ENCODE data around the gene TLCD3B. TPM values are rescaled to one million over a fixed set of nuclear protein-coding genes. Genes with fewer than 3 reads are reported as not detected.

TLCD3B gene
- total and polyA plus RNA-seq, 9 of the 15 experiments (the other 6 are each of a cell fraction or from before 2014, with no cell fraction given): 0.10 to 0.52 (median 0.23) TPM; not detected in 4

DNA sequence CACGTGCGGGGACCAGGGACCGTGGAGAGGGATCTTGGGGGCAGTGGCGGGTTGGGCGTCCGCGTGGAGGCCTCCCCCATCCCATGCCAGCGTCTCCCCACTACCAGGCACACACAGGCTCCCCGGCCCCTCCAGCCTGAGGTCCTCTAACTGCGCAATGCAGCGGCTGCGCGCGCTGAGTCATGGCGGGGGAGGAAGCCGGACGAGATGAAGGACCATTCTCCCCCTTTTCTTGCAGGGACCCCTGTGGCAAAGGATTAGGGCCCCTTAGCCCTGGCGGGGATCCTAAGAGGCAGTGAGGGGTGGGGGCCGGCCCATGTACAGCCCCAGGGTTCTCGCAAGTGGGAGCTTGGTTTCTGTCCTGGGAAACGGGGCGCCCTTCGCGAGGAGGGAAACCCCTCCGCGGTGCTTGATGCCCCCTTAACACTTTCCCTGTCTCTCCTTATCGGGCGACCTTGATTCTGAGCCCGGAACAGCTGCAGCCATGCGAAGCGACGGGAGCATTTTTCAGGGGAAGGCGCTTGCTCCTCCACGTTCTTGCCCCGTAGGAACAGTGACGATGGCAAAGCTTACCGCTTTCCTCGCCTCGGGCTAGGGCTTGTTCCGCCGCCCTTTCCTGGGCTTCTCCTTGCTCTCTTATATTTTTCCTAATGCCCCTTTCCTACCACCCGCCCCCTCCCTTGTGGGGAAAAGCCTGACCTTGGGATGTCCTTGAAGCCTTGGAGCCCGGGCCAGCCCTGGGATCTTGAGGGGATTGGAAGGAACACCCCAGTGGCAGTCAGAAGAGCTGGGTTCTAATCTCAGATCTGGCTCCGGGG lies 35.1 kb upstream of the TLCD3B start (continued):
- TF ChIP-seq, protein P1, sequence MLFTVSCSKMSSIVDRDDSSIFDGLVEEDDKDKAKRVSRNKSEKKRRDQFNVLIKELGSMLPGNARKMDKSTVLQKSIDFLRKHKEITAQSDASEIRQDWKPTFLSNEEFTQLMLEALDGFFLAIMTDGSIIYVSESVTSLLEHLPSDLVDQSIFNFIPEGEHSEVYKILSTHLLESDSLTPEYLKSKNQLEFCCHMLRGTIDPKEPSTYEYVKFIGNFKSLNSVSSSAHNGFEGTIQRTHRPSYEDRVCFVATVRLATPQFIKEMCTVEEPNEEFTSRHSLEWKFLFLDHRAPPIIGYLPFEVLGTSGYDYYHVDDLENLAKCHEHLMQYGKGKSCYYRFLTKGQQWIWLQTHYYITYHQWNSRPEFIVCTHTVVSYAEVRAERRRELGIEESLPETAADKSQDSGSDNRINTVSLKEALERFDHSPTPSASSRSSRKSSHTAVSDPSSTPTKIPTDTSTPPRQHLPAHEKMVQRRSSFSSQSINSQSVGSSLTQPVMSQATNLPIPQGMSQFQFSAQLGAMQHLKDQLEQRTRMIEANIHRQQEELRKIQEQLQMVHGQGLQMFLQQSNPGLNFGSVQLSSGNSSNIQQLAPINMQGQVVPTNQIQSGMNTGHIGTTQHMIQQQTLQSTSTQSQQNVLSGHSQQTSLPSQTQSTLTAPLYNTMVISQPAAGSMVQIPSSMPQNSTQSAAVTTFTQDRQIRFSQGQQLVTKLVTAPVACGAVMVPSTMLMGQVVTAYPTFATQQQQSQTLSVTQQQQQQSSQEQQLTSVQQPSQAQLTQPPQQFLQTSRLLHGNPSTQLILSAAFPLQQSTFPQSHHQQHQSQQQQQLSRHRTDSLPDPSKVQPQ (CRISPR knock-in tag; IDR thresholded peaks at IDR 0.05; ENCODE audit: borderline replicate concordance): no peak
- TF ChIP-seq RNF2 (IDR thresholded peaks at IDR 0.05) (no peak), HNRNPL (IDR thresholded peaks at IDR 0.05; ENCODE audit: low read depth, low read length) (peak; percentile 14; the same call in 1 of the 2 replicates), MLX (CRISPR knock-in tag; conservative IDR thresholded peaks at IDR 0.05) (peak in 1 of 2 experiments; percentile 25; a peak in 1 of 4 replicates), NFE2 (IDR thresholded peaks at IDR 0.05; ENCODE audit: low read depth) (peak; percentile 90), ZBTB8A (IDR thresholded peaks at IDR 0.05; ENCODE audit: partially characterized antibody) (no peak), E4F1 (CRISPR knock-in tag; IDR thresholded peaks at IDR 0.05; ENCODE audit: borderline replicate concordance) (no peak), SP1 (CRISPR knock-in tag; IDR thresholded peaks at IDR 0.05) (no peak), ZBTB34 (CRISPR knock-in tag; IDR thresholded peaks at IDR 0.05) (0 out of 2 replicates have a peak, but pooled peaks have one; percentile 21), ZKSCAN3 (CRISPR knock-in tag; IDR thresholded peaks at IDR 0.05) (no peak), ZFX (CRISPR knock-in tag; IDR thresholded peaks at IDR 0.05) (peak; percentile 53; the same call in 1 of the 2 replicates), NCOR1 (IDR thresholded peaks at IDR 0.05) (peak; percentile 34; the same call in 1 of the 2 replicates), THAP7 (CRISPR knock-in tag; IDR thresholded peaks at IDR 0.05) (0 out of 2 replicates have a peak, but pooled peaks have one; percentile 66), ZNF717 (CRISPR knock-in tag; IDR thresholded peaks at IDR 0.05) (0 out of 2 replicates have a peak, but pooled peaks have one; percentile 57)
- TF ChIP-seq, protein P2, sequence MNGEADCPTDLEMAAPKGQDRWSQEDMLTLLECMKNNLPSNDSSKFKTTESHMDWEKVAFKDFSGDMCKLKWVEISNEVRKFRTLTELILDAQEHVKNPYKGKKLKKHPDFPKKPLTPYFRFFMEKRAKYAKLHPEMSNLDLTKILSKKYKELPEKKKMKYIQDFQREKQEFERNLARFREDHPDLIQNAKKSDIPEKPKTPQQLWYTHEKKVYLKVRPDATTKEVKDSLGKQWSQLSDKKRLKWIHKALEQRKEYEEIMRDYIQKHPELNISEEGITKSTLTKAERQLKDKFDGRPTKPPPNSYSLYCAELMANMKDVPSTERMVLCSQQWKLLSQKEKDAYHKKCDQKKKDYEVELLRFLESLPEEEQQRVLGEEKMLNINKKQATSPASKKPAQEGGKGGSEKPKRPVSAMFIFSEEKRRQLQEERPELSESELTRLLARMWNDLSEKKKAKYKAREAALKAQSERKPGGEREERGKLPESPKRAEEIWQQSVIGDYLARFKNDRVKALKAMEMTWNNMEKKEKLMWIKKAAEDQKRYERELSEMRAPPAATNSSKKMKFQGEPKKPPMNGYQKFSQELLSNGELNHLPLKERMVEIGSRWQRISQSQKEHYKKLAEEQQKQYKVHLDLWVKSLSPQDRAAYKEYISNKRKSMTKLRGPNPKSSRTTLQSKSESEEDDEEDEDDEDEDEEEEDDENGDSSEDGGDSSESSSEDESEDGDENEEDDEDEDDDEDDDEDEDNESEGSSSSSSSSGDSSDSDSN (IDR thresholded peaks at IDR 0.05; ENCODE audit: borderline replicate concordance in 1 of 2, low read depth in 2 of 2, low read length in 2 of 2): 0 out of 4 replicates have a peak, but pooled peaks of 1 of the 2 experiments have one; percentile 25

Data from K562 (cell line).